Lung (tissue), 12 donors: Measurements from ENCODE around the gene ATAT1. TPM values are rescaled to one million over a fixed set of nuclear protein-coding genes. Genes with fewer than 3 reads are reported as not detected.

ENCODE experiments used
- ATAC-seq: fragments of 200-7000 bp; cut with Tn5 transposase; one replicate; pipeline ENCODE4 v1.9.1; 2020; ENCODE audit warnings: moderate number of reproducible peaks; ENCODE audit not compliant: insufficient read depth, low FRiP score
- DNase-seq, 3 donors: peaks; one replicate each; pipeline ENCODE4 v3.0.0-alpha.2; 2013 to 2017
- H3K27ac ChIP-seq, 2 donors: one replicate each; pipeline ENCODE4 v1.5.1; 2013; ENCODE audit warnings: mild to moderate bottlenecking in 2 of 2, moderate library complexity in 2 of 2, control low read depth in 1 of 2, inconsistent platforms in 1 of 2, low read depth in 1 of 2, low read length in 1 of 2
- H3K27me3 ChIP-seq, 3 donors: one replicate each; pipeline ENCODE4 v1.5.1; 2013; ENCODE audit warnings: low read length in 2 of 3; ENCODE audit not compliant: control insufficient read depth in 3 of 3, insufficient read depth in 3 of 3
- H3K36me3 ChIP-seq, 4 donors: one replicate each; pipeline ENCODE4 v1.5.1; 2013; ENCODE audit warnings: low read length in 4 of 4, mild to moderate bottlenecking in 1 of 4, moderate library complexity in 1 of 4; ENCODE audit not compliant: control insufficient read depth in 4 of 4, insufficient read depth in 4 of 4
- H3K4me1 ChIP-seq, 5 donors: one replicate each; pipeline ENCODE4 v1.5.1; 2013; ENCODE audit warnings: low read length in 5 of 5, mild to moderate bottlenecking in 2 of 5, moderate library complexity in 1 of 5; ENCODE audit not compliant: control insufficient read depth in 5 of 5, insufficient read depth in 5 of 5
- H3K4me3 ChIP-seq: one replicate; pipeline ENCODE4 v1.5.1; 2013; ENCODE audit warnings: mild to moderate bottlenecking, control low read depth, moderate library complexity
- H3K9ac ChIP-seq, 2 donors: one replicate each; pipeline ENCODE4 v1.5.1; 2013; ENCODE audit warnings: low read length in 2 of 2, control low read depth in 1 of 2; ENCODE audit not compliant: insufficient read depth in 1 of 2
- H3K9me3 ChIP-seq, 4 donors: one replicate each; pipeline ENCODE4 v1.5.1; 2013; ENCODE audit warnings: low read length in 3 of 4, mild to moderate bottlenecking in 1 of 4, moderate library complexity in 1 of 4; ENCODE audit not compliant: control insufficient read depth in 4 of 4, insufficient read depth in 3 of 4
- WGBS, 2 donors: extraction: QIAGEN DNeasy Blood & Tissue Kit; methylation state at CpG; one replicate each; pipeline ENCODE4 v1.1.7; 2013; 5-methylcytosine and 5-hydroxymethylcytosine counted together
- polyA plus RNA-seq, 2 donors: library from polyadenylated mRNA; stranded (reverse); fragments of 200-250 nt; gene quantifications; one replicate each; pipeline ENCODE4 v1.2.1, GENCODE V29; 2013
- total RNA-seq, 2 donors: library from RNA; depleted of rRNA in 1 of 2; stranded (reverse); fragments of >200 nt in 1 of 2; gene quantifications; one replicate each; pipeline ENCODE4 v1.2.1, GENCODE V29; 2014 to 2021
- TF ChIP-seq, protein P1 (sequence below): IDR thresholded peaks from 2 replicates; pipeline ENCODE4 v1.5.1; 2012; ENCODE audit warnings: mild to moderate bottlenecking; ENCODE audit errors: control extremely low read depth, extremely low read depth
- donor health status: control.
- donor health status: control.
- donor health status: Bipolar disorder and iron deficiency.
- donor health status: healthy.
- donor health status: DM: yes; HTN: yes; CAD: no.

ATAT1 gene
- total and polyA plus RNA-seq, 4 donors, result 5.5 to 13.3 (median 7.9) TPM

DNA sequence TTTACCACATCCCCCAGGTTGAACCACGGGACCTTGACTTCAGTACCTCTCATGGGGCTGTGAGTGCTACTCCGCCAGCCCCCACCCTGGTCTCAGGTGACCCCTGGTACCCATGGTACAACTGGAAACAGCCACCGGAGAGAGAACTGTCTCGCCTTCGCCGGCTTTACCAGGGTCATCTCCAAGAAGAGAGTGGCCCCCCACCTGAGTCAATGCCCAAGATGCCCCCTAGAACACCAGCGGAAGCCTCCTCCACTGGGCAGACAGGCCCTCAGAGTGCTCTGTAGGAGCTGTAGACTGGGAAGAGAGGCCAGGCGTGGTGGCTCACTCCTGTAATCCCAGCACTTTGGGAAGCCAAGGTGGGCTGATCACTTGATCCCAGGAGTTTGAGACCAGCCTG, 1.2 kb upstream of the ATAT1 start:
- H3K4me1 ChIP-seq, result peaks cover 0 to 17% (median 5%) of the 10 kb centered on the region in 5 donors
- H3K27ac ChIP-seq, result no peak overlapping the region
- no peak overlapping the region for H3K9ac ChIP-seq
- no peak overlapping the region for H3K4me3 ChIP-seq
- no peak for ATAC-seq
- no peaks in the 10 kb centered on the region for H3K27me3 ChIP-seq
- TF ChIP-seq, protein P1, sequence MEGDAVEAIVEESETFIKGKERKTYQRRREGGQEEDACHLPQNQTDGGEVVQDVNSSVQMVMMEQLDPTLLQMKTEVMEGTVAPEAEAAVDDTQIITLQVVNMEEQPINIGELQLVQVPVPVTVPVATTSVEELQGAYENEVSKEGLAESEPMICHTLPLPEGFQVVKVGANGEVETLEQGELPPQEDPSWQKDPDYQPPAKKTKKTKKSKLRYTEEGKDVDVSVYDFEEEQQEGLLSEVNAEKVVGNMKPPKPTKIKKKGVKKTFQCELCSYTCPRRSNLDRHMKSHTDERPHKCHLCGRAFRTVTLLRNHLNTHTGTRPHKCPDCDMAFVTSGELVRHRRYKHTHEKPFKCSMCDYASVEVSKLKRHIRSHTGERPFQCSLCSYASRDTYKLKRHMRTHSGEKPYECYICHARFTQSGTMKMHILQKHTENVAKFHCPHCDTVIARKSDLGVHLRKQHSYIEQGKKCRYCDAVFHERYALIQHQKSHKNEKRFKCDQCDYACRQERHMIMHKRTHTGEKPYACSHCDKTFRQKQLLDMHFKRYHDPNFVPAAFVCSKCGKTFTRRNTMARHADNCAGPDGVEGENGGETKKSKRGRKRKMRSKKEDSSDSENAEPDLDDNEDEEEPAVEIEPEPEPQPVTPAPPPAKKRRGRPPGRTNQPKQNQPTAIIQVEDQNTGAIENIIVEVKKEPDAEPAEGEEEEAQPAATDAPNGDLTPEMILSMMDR, result no peak
- WGBS, 2 donors, result 97% methylated on average over 8 of the region's 8 CpGs
- no peak for DNase-seq
- peaks cover 19 to 57% (median 24%) of the 10 kb centered on the region in 4 donors for H3K36me3 ChIP-seq
- no peaks in the 10 kb centered on the region for H3K9me3 ChIP-seq

DNA sequence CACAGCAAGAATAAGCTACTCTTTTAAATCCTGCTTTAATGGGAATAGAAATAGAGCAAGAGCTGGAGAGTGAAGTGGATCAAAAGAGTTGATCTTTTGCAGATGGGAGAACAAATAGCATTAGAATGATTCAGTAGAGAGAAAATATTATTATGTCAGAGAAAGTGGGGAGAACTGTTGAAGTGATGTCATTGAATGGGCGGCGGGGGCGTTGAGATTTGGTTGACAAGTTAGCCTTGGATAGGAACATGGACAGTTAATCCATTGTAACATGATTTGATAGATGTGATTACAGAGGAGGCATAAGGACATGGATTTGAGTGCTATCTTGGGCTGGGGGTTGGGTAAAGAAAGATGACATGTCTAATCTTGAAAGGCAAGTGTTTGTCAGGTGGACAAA, 9.2 kb downstream of the ATAT1 start:
- 97% methylated on average over 3 of the region's 3 CpGs for WGBS, 2 donors
- Histone ChIP-seq H3K36me3 (peaks cover 5 to 27% (median 14%) of the 10 kb centered on the region in 4 donors), H3K9me3 (no peaks in the 10 kb centered on the region), H3K27me3 (no peaks in the 10 kb centered on the region), H3K27ac (no peak overlapping the region), H3K4me3 (no peak overlapping the region), H3K4me1 (no peaks in the 10 kb centered on the region), H3K9ac (no peak overlapping the region)
- no peak for DNase-seq
- no peak for ATAC-seq
- TF ChIP-seq, protein P1, result no peak

DNA sequence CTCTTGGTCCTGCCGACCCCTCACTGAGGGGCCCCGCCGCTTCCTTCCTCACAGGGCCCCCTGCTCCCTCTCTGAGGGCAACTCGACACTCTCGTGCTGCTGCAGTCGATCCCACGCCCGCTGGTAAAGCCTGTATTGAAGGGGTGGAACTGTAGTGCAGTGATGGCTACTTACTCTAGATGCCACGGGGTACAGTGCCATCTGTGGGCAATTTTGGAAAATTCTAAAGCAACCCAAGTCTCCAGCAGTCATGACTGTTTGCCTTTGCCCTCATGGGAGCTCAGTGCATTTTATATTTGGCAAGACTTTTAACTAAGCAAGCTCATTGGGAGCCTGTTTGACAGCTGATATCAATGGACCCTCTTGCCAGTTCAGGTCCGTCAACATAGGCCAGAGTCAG, 13.8 kb downstream of the ATAT1 start:
- WGBS, 2 donors, result 51 to 77% methylated on average over 10 of the region's 10 CpGs

DNA sequence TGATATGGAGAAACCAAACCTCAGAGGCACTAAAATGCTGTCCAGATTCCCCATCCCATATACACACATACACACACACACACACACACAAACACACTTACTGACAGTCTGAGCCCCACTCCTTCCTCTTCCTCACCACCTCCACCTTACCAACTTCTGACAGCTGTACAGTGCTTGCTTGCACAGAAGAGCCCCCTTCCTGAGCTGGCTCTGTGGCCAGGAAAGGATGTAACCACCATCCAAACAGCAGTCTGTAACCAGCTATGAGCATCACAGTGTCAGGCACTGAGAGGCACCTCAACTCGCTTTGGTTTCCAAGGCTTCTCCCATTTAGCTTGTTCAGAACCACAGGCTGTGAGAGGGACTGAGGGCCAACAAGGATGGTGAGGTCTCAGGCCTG, 14.4 kb downstream of the ATAT1 start:
- Histone ChIP-seq H3K9ac (no peak overlapping the region), H3K4me1 (no peaks in the 10 kb centered on the region), H3K36me3 (peaks cover 4 to 39% (median 25%) of the 10 kb centered on the region in 4 donors), H3K9me3 (no peaks in the 10 kb centered on the region), H3K27ac (no peak overlapping the region), H3K4me3 (no peak overlapping the region), H3K27me3 (no peaks in the 10 kb centered on the region)
- TF ChIP-seq, protein P1, result no peak
- DNase-seq (no peak), ATAC-seq (no peak)
- 46 to 78% methylated on average over 1 of the region's 1 CpG for WGBS, 2 donors

More for the DNA sequence above, 13.8 kb downstream of the ATAT1 start:
- ATAC-seq, result no peak
- Histone ChIP-seq H3K4me3 (no peak overlapping the region), H3K9me3 (no peaks in the 10 kb centered on the region), H3K36me3 (peaks cover 4 to 40% (median 25%) of the 10 kb centered on the region in 4 donors), H3K9ac (no peak overlapping the region), H3K4me1 (no peaks in the 10 kb centered on the region), H3K27ac (no peak overlapping the region), H3K27me3 (no peaks in the 10 kb centered on the region)
- TF ChIP-seq, protein P1, result no peak
- no peak for DNase-seq
